Endothelial cell of umbilical vein (primary cell): ENCODE data around the gene NFIA. TPM values are rescaled to one million over a fixed set of nuclear protein-coding genes. Genes with fewer than 3 reads are reported as not detected.

Experiments used
- BruUV-seq: library from RNA; stranded (reverse); fragments of 400-500 nt; replicated peaks from 2 replicates; lab custom pipeline; 2021; lab: Mats Ljungman, UMichigan
- CTCF ChIA-PET: fragments of 300-600, 350-600 bp; sonication (Branson Sonifier 250); formaldehyde crosslinking; loops from one replicate; lab custom pipeline; 2021; ENCODE audit warnings: antibody characterized with exemption, inconsistent platforms; lab: Charles Lee
- POLR2A ChIA-PET: fragments of 300-600, 350-600 bp; sonication (Branson Sonifier 250); formaldehyde crosslinking; loops from one replicate; lab custom pipeline; 2021; ENCODE audit warnings: antibody characterized with exemption, inconsistent platforms; lab: Charles Lee
- DNase-seq: peaks from one replicate; pipeline ENCODE4 v3.0.0-alpha.2; 2011; ENCODE audit warnings: low read depth, low spot score
- FAIRE-seq: peaks from 2 replicates; lab custom pipeline; 2011; peaks lifted over from hg19 to GRCh38; lab: Jason Lieb, UNC
- H2AFZ ChIP-seq: 2 replicates; pipeline ENCODE4 v1.6.0; 2012; ENCODE audit warnings: low read depth, low read length, control low read depth, inconsistent platforms
- H3K27ac ChIP-seq: 2 replicates; pipeline ENCODE4 v1.5.1; 2011; ENCODE audit warnings: low read depth, mild to moderate bottlenecking, control low read depth, low read length, moderate library complexity; ENCODE audit not compliant: insufficient read depth
- H3K27me3 ChIP-seq, 2 experiments: 2 replicates each; pipeline versions ENCODE4 v1.6.0 to v1.6.1; 2011; ENCODE audit warnings: low read length in 2 of 2, mixed read lengths in 1 of 2; ENCODE audit not compliant: control insufficient read depth in 2 of 2, insufficient read depth in 2 of 2
- H3K36me3 ChIP-seq, 2 experiments: 2 replicates in 1 of 2; 3 replicates in 1 of 2; pipeline ENCODE4 v1.5.1; 2011; ENCODE audit warnings: low read length in 2 of 2, mild to moderate bottlenecking in 1 of 2, moderate library complexity in 1 of 2; ENCODE audit not compliant: control insufficient read depth in 2 of 2, insufficient read depth in 2 of 2; ENCODE audit errors: extremely low read depth in 1 of 2
- H3K4me1 ChIP-seq: 3 replicates; pipeline ENCODE4 v1.5.1; 2011; ENCODE audit warnings: mild to moderate bottlenecking, low read length; ENCODE audit not compliant: control insufficient read depth, insufficient read depth; ENCODE audit errors: extremely low read depth
- H3K4me2 ChIP-seq: 2 replicates; pipeline ENCODE4 v1.6.1; 2011; ENCODE audit warnings: low read length, control low read depth, mixed read lengths; ENCODE audit not compliant: insufficient read depth
- H3K4me3 ChIP-seq, 3 experiments: fragments of 200-600 bp in 1 of 3; sonication (generic), shearing (Covaris generic) in 1 of 3; replicated peaks in 1 of 3; 2 replicates each; pipeline ENCODE4 v1.5.1; 2011 to 2016; ENCODE audit warnings: control low read depth in 3 of 3, low read length in 3 of 3, mild to moderate bottlenecking in 2 of 3, inconsistent platforms in 1 of 3, low read depth in 1 of 3, moderate library complexity in 1 of 3; ENCODE audit not compliant: insufficient read depth in 1 of 3
- H3K79me2 ChIP-seq: 2 replicates; pipeline ENCODE4 v1.6.0; 2012; ENCODE audit warnings: low read length, inconsistent platforms; ENCODE audit not compliant: control insufficient read depth, insufficient read depth
- H3K9ac ChIP-seq: replicated peaks from 2 replicates; pipeline ENCODE3; 2011; ENCODE audit warnings: low read length, control low read depth; ENCODE audit not compliant: insufficient read depth; ENCODE audit errors: extremely low read depth
- H3K9me1 ChIP-seq: replicated peaks from 3 replicates; pipeline ENCODE4 v1.6.0; 2011; ENCODE audit warnings: mild to moderate bottlenecking, low read length; ENCODE audit not compliant: control insufficient read depth, insufficient read depth; ENCODE audit errors: extremely low read depth
- H3K9me3 ChIP-seq: replicated peaks from 2 replicates; pipeline ENCODE4 v1.5.1; 2012; ENCODE audit warnings: low read length, inconsistent platforms; ENCODE audit not compliant: control insufficient read depth, insufficient read depth
- H4K20me1 ChIP-seq: replicated peaks from 2 replicates; pipeline ENCODE3; 2011; ENCODE audit warnings: mild to moderate bottlenecking, low read length; ENCODE audit not compliant: control insufficient read depth, insufficient read depth; ENCODE audit errors: extremely low read depth
- CTCF ChIP-seq, 2 donors: IDR thresholded peaks; 1 replicate in 1 of 2; 2 replicates in 1 of 2; pipeline ENCODE4 v1.5.1; 2011; ENCODE audit warnings: low read length in 2 of 2, mild to moderate bottlenecking in 2 of 2, moderate library complexity in 2 of 2, control low read depth in 1 of 2, inconsistent platforms in 1 of 2, low read depth in 1 of 2; ENCODE audit not compliant: insufficient read depth in 1 of 2; ENCODE audit errors: extremely low read depth in 1 of 2
- EZH2 ChIP-seq: IDR thresholded peaks from 2 replicates; pipeline ENCODE4 v1.6.1; 2012; ENCODE audit warnings: borderline replicate concordance, low read depth, mild to moderate bottlenecking, moderate library complexity, low read length, inconsistent platforms; ENCODE audit not compliant: severe bottlenecking
- FOS ChIP-seq: IDR thresholded peaks from 2 replicates; pipeline ENCODE4 v1.6.1; 2011; ENCODE audit warnings: mild to moderate bottlenecking, low read length, moderate library complexity, borderline replicate concordance; ENCODE audit not compliant: insufficient read depth
- GATA2 ChIP-seq: IDR thresholded peaks from 2 replicates; pipeline ENCODE4 v1.7.0; 2011; ENCODE audit warnings: low read depth, mild to moderate bottlenecking, moderate library complexity, mixed read lengths, low read length; ENCODE audit not compliant: insufficient read length, insufficient read depth
- JUN ChIP-seq: IDR thresholded peaks from 2 replicates; pipeline ENCODE4 v1.6.1; 2011; ENCODE audit warnings: borderline replicate concordance, low read depth; ENCODE audit not compliant: insufficient read length, insufficient read depth
- MAX ChIP-seq: IDR thresholded peaks from 2 replicates; pipeline ENCODE4 v1.6.1; 2011; ENCODE audit not compliant: insufficient read depth, insufficient read length
- MYC ChIP-seq: IDR thresholded peaks from one replicate; pipeline ENCODE4 v1.6.1; 2011; ENCODE audit warnings: mild to moderate bottlenecking, low read depth, low read length
- POLR2A ChIP-seq: IDR thresholded peaks from 2 replicates; pipeline ENCODE4 v1.6.1; 2012; ENCODE audit warnings: low read depth, mild to moderate bottlenecking, control low read depth, low read length
- POLR2AphosphoS5 ChIP-seq: IDR thresholded peaks from 2 replicates; pipeline ENCODE4 v1.6.1; 2012; ENCODE audit warnings: low read depth, mild to moderate bottlenecking, control low read depth, low read length, moderate library complexity; ENCODE audit not compliant: insufficient read depth
- dilution Hi-C: fragments of 300-500 bp; cut with MboI; formaldehyde crosslinking; loops from one replicate; pipeline ENCODE4 v1.15.0; 2019; ENCODE audit warnings: low sequenced_read_pairs; ENCODE audit not compliant: extremely low pct_ligation_motif_present
- intact Hi-C: fragments of 100-400 bp; cut with micrococcal nuclease; formaldehyde crosslinking; loops from one replicate; pipeline ENCODE4 v1.10.0; 2022
- polyA plus RNA-seq, 4 experiments: library from polyadenylated mRNA; depleted of rRNA in 3 of 4; stranded (reverse) in 3 of 4; unstranded in 1 of 4; fragments of >200 nt; gene quantifications; 2 replicates each; pipeline versions ENCODE4 v1.2.1 to v1.2.3, GENCODE V29; 2011 to 2012; ENCODE audit warnings: missing spikeins in 1 of 4
- total RNA-seq: library from RNA; stranded (reverse); gene quantifications from 2 replicates; pipeline ENCODE4 v1.2.3, GENCODE V29; 2021

The NFIA gene
- total and polyA plus RNA-seq, 2 donors (not counting 3 experiments of a cell fraction or from before 2014, with no cell fraction given): 25.5 to 47.0 TPM

GRCh38 chr1:61124696-61125095 is 42.3 kb downstream of the NFIA start:
- Histone ChIP-seq H3K36me3 (no peaks in the 10 kb centered on the region), H3K9ac (no peak overlapping the region), H4K20me1 (no peaks in the 10 kb centered on the region), H3K9me1 (no peaks in the 10 kb centered on the region), H3K4me1 (no peaks in the 10 kb centered on the region), H2AFZ (no peak overlapping the region), H3K27me3 (no peaks in the 10 kb centered on the region), H3K79me2 (peaks cover 12% of the 10 kb centered on the region), H3K4me3 (no peak overlapping the region), H3K4me2 (no peak overlapping the region), H3K9me3 (no peaks in the 10 kb centered on the region), H3K27ac (no peak overlapping the region)
- ChIA-PET CTCF (interaction anchor here (1.9 kb wide), 1 partner anchor 12 kb away, joined by 7 read pairs; no protein-coding TSS in a partner anchor), POLR2A (no interaction called here)
- intact Hi-C loops: no loop called here
- no TSS peak for BruUV-seq
- no peak for TF ChIP-seq JUN
- TF ChIP-seq MAX: no peak
- TF ChIP-seq CTCF (IDR thresholded peaks at IDR 0.05; ENCODE audit: extremely low read depth in 1 of 2, insufficient read depth in 1 of 2, low read depth in 1 of 2, low read length in 2 of 2): no peak
- TF ChIP-seq MYC: no peak
- TF ChIP-seq POLR2AphosphoS5: no peak
- no peak for TF ChIP-seq GATA2
- no peak for TF ChIP-seq POLR2A
- no peak for TF ChIP-seq FOS
- no peak for TF ChIP-seq EZH2
- DNase-seq (no peak), FAIRE-seq (no peak)
- dilution Hi-C loops: no loop called here
